ENCODE data around the gene OR10T2.
"Not testable (repeated sequence)": the region's sequence is repeated elsewhere in the genome, so short reads cannot be mapped to it uniquely, and the experiment has no call there.

OR10T2 gene, protein sequence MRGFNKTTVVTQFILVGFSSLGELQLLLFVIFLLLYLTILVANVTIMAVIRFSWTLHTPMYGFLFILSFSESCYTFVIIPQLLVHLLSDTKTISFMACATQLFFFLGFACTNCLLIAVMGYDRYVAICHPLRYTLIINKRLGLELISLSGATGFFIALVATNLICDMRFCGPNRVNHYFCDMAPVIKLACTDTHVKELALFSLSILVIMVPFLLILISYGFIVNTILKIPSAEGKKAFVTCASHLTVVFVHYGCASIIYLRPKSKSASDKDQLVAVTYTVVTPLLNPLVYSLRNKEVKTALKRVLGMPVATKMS

GRCh38 chr1:158398818-158399514 is at the start of gene OR10T2:
OR10T2 (minus strand) TSS chr1:158399466; CDS start chr1:158399466, 0 bp downstream.
- DNase-seq (ENCODE audit: low spot score) = no peak

DNA sequence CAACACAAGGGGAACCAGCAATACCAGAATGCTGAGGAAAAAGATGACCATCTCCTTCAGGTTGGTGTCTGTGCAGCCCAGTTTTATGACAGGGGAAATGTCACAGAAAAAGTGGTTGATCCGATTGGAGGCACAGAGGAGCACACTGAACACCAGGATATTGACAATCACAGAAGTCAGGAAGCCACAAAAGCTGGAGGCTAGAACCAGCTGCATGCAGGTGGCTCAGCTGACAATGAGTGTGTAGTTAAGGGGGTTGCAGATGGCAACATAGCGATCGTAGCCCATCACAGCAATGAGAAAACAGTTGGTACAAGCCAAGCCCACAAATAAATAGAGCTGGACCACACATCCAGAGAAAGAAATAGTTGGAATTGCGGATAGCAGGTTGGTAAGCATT is 46.1 kb upstream of the OR10T2 start:
- no peak for DNase-seq (ENCODE audit: low spot score)

- no peak for DNase-seq (ENCODE audit: low spot score)
Measured at GRCh38 chr1:158434741-158435140, 35.5 kb upstream of the OR10T2 start.

DNA sequence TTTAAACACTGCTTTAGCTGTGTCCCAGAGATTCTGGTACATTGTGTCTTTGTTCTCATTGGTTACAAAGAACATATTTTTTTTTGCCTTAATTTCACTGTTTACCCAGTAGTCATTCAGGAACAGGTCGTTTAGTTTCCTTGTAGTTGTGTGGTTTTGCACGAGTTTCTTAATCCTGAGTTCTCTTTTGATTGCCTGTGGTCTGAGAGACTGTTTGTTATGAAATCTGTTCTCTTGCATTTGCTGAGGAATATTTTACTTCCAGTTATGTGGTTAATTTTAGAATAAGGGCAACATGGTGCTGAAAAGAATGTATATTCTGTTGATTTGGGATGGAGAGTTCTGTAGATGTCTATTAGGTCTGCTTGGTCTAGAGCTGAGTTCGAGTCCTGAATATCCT is 30.9 kb upstream of the OR10T2 start:
- DNase-seq (ENCODE audit: low spot score) = not testable (repeated sequence)

- DNase-seq (ENCODE audit: low spot score) = no peak
Measured at GRCh38 chr1:158426137-158426536, 26.9 kb upstream of the OR10T2 start, which contains the start of gene OR10K2. OR10K2 (minus strand) TSS chr1:158426237; CDS start chr1:158420866, 5,371 bp downstream.

- DNase-seq (ENCODE audit: low spot score) = no peak
Measured at GRCh38 chr1:158425027-158425426, 25.8 kb upstream of the OR10T2 start.

DNA sequence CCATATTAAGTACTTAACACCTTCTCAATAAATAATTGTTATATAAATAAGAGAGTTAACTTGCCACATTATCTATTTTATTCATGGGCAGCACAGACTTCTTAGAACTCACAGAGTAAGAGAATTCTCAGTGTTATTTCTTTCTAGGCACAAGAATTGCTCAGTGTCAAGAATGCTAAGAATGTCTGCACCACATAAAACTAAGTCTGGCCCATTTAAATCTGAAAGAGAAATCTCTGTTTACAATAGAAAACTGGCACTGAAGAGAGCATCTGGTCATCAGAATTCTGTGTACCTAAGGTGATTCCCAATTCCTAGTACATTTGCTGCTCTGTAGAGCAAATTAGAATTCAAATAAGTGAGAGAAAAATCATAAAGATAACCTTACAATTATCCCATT is 22.9 kb upstream of the OR10T2 start:
- DNase-seq (ENCODE audit: low spot score) = no peak

GRCh38 chr1:158417586-158417985 is 18.3 kb upstream of the OR10T2 start:
- no peak for DNase-seq (ENCODE audit: low spot score)

GRCh38 chr1:158414651-158415345 is 15.5 kb upstream of the OR10T2 start:
- no peak for DNase-seq (ENCODE audit: low spot score)

- no peak for DNase-seq (ENCODE audit: low spot score)
Measured at GRCh38 chr1:158407092-158407491, 7.8 kb upstream of the OR10T2 start.

DNA sequence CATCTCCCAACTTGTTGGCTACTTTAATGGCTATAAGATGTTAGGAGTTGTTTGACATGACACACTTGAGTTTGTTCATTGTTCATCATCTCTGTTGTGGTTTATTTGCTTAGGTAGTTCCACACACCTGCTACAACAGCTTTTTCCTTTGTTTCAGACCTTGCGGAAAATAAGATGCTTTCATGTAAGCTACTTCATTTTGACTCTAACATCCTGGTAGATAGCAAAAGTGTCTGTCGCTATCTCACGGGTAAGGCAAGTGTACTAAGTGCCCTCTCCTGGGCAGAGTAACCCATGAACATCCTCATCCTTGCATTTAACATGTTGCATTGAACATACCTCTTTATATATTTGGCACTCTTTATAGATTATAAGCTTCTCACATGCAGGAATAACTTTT is 1.6 kb upstream of the OR10T2 start:
- DNase-seq (ENCODE audit: low spot score) = no peak

DNA sequence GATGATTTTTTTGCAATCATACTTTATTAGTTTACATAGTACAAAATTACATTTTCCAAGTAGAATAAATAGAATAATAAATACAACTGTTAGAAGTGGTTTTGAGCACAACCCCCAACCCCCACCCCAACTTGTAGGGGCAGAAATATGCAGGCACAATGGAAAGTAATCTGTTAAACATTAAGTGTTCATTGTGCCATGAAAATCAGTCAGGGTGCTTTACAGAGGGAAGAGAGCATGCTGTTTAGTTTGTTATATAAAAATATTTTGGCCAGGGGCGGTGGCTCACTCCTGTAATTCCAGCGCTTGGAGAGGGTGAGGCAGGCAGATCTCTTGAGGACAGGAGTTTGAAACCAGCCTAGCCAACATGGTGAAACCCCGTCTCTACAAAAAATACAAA is 2.6 kb downstream of the OR10T2 start:
- DNase-seq (ENCODE audit: low spot score) = no peak

GRCh38 chr1:158393476-158393875 is 5.8 kb downstream of the OR10T2 start:
- DNase-seq (ENCODE audit: low spot score) = no peak

GRCh38 chr1:158391099-158391498 is 8.2 kb downstream of the OR10T2 start:
- DNase-seq (ENCODE audit: low spot score) = no peak

DNA sequence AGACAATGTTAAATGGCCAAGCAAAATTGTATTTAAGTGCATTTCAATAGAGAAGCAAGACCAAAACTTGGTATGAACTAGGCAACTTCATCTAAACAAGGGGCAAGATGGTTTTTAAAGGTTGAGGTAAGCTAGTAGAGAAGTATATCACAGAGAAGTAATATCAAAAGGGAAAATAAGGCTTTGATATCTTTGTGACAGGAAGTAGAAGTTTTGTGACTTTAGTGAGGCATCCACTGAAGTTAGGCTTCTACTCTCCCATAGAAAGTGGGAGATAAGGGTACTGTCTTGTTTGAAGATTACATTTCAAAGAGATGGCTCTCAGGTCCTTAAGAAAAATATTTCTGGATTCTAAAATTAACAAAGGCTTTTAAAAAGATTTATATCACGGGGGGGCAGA is 8.9 kb downstream of the OR10T2 start:
- DNase-seq (ENCODE audit: low spot score) = no peak

GRCh38 chr1:158374860-158375259 is 24.4 kb downstream of the OR10T2 start:
- no peak for DNase-seq (ENCODE audit: low spot score)

- not testable (repeated sequence) for DNase-seq (ENCODE audit: low spot score)
Measured at GRCh38 chr1:158374101-158374500, 25.2 kb downstream of the OR10T2 start.

DNA sequence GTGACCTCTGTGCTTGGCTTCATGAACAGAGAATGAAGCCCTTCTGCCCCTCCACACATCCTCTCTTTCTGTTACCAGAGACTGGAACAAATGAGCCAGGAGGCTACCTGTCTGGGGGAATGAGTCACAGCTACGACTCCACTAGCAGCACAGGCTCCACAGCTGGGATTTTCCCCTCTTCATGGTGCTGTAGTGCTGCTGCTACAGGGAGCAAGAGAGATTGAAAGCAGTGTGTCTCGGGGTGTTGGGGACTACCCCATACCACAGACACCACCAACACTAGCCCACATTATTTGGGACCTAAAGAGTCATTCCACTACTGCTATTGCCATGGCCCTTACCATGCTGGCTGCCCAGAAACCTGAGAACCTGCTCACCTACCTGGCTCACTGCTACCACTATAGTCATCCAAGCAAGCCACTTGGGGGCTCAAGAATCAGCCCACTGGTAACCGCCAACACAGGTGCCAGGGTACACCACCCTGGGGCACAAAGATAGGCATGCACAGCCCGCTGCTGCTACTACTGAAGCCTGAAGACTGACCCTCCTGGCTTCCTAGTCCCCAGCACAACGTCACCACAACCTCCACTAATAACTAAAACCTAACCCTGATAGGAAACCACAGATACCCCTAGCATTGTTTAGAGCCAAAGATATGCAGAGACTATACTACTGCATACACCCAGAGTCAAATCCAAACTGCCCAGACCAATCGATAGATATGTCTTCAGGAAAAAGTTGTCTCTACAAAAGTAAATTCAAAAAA is 27.9 kb downstream of the OR10T2 start:
- DNase-seq (ENCODE audit: low spot score) = no peak

DNA sequence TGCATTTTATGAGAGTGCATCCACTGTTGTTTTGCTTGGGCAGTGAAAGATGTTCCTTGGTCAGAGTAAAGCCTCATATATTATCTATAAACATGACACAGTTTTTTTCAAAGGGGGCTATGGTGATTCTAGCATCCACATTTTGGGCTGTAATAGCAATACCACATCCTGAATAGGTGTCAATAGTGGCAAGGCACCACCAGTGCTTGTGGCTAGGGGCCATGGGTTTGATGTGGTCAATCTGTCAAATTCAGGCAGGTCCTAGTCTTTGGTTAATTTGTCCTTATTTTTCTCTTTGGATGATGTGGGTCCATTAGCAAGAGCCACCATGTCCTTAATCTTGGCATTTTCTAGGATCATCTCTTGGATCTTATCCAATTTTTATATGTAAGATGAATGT is 32.5 kb downstream of the OR10T2 start:
- DNase-seq (ENCODE audit: low spot score) = no peak

DNA sequence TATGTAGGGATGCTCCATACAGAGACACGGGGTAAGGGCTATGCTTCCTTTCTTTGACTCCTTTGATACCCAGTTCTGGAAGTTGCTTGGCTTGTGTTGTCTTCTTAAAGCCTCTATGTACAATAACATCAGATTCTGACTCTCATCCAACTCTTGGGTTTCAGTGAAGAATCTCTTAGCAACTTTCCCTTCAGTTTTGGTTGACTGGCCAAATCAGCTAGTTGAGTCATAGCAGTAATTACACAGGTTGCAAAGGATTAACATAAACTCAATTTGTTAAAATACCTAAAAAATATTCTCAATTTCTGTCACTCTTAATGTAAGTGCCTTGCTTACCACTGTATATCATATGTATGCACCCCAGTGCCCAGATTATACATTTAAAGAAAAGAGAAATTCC is 36.3 kb downstream of the OR10T2 start:
- no peak for DNase-seq (ENCODE audit: low spot score)

- DNase-seq (ENCODE audit: low spot score) = no peak
Measured at GRCh38 chr1:158362482-158362881, 36.8 kb downstream of the OR10T2 start.

DNA sequence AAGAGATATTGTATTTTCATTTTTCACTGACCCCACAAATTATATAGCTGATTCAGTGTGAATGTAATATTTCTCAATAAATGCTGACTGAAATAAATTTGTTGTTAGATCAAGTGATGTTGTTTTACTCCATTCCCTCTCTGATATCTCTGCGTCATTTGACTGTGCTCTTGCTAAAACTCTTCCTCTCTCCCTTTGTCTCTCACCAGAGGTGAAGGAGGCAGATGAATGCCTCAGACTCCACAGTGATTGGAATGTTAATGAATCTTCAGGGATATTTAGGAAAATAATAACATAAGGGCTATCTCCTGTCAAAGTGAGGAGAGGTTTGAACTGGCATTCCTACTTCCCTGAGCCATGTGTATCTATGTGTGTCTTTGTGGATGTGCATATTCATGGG is 41.8 kb downstream of the OR10T2 start:
- no peak for DNase-seq (ENCODE audit: low spot score)
